ENCODE data around the gene MYPOP.

GRCh38 chr19:45881909-45882528, 20.4 kb downstream of the MYPOP start:
- TF ChIP-seq, protein P1, sequence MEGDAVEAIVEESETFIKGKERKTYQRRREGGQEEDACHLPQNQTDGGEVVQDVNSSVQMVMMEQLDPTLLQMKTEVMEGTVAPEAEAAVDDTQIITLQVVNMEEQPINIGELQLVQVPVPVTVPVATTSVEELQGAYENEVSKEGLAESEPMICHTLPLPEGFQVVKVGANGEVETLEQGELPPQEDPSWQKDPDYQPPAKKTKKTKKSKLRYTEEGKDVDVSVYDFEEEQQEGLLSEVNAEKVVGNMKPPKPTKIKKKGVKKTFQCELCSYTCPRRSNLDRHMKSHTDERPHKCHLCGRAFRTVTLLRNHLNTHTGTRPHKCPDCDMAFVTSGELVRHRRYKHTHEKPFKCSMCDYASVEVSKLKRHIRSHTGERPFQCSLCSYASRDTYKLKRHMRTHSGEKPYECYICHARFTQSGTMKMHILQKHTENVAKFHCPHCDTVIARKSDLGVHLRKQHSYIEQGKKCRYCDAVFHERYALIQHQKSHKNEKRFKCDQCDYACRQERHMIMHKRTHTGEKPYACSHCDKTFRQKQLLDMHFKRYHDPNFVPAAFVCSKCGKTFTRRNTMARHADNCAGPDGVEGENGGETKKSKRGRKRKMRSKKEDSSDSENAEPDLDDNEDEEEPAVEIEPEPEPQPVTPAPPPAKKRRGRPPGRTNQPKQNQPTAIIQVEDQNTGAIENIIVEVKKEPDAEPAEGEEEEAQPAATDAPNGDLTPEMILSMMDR (IDR thresholded peaks at IDR 0.05; ENCODE audit: low read depth, low read length) = no peak
- no peak for TF ChIP-seq EZH2phosphoT487 (IDR thresholded peaks at IDR 0.05; ENCODE audit: low read depth)

Measured in OCI-LY3 (cell line).